Activated gamma-delta T cell treated with anti-CD3 and anti-CD28 coated beads, Interleukin-2, amount 50 U/mL, for 16 hours (primary cell): ENCODE data around the gene ATG3.
"Not testable (repeated sequence)": the region's sequence is repeated elsewhere in the genome, so short reads cannot be mapped to it uniquely, and the experiment has no call there.

Experiments used
- DNase-seq: peaks from one replicate; pipeline ENCODE4 v3.0.0-alpha.2; 2020; ENCODE audit warnings: low read depth

The ATG3 gene

DNA sequence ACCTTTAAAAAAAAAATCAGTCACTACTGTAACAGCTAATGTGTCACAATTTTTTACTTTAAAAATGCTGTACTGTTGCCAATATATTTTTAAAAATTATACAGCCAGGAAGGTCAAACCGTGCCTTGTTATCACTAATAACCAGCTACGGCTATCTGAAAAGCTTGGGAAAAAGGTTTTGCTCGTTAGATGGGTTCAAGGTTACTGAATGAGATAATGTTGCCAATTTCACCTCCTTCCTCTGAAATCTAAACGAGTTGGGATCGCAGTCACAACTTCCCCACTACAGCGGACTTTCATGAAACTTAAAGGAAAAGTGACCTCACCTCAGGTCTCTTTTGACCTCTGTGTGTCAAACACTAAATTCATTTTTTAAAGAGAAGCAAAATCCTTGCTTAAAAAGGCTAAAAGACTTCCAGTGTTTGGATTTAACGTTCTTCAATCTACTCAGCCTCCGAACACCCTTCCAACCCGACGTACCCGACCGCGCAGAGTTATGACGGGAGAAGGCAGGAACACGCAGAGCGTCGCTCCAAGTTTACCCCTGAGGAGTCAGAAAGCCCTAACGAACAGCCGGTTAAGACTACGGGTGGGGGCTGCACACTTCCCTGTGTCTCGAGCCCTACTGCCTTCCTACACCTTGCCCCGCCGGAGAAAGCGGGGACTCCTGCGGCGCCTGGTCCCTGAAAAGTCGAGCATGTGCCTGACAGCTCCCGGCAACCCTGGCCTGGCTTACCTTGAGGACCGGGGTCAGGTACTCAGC is 860 bp downstream of the ATG3 start:
- DNase-seq: peak; percentile 23

DNA sequence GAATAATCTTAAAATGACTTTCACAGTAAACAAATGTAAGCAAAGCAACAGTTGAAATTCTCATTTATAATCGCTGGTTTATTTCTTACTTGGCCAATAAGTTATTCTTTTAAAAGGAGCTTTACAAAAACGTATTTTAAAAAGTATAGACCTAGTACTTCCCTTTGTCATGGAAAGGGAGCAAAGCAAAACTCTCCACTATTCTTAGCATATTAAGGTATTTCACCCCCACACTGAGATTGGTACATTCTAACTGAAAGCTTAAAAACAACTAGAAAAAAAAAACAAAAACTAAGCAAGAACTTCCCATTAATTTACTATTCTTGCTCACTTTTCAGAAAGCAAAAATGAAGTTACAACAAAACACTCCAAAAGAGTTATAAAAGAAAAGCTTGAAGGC is 1.5 kb downstream of the ATG3 start:
- DNase-seq: no peak

DNA sequence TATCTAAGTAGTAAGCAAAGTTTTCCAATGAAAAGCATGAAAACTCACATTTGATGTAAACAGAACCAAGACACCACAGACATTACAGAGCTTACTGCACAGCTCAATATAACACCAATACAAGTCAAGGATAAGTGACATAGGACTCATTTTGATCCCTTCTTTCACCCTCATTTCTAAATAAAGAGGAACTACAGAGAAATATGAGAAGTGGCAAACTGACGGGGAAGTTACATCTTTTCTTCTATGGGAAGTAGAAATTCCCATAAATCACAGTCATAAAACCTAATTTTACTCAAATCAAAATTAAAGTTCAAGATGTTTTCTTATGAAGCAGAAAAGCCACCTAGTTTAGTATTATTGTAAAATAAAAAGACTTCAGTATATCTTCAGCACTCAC is 3.8 kb downstream of the ATG3 start:
- no peak for DNase-seq

DNA sequence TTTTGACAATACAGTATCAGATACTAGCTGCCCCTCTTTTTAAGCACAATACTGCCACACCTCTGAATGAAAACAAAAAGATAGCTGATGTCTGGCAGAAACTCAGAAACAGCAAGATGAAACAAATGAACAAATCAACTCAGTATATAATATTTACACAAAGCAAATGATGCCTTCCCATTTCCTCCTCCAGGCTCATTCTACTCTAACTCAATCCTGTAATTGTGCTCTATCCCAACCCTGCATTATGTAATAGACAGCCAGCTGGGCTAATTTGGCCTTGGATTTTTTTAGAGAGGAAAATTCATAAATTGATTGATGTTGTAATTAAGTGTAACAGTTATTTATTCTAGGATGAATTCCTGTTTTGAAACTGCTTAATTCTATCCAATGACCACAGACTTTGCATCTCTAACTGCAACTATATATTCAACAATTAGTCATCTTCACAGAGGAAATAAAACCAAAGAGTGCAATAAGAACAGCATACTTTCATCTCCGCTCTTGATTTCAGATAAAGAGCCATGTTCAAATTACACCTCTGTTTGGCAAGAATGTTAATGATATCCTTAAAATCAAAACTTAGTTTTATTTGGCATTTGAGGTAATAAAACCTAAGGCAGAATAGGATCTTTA is 6.1 kb downstream of the ATG3 start:
- no peak for DNase-seq

DNA sequence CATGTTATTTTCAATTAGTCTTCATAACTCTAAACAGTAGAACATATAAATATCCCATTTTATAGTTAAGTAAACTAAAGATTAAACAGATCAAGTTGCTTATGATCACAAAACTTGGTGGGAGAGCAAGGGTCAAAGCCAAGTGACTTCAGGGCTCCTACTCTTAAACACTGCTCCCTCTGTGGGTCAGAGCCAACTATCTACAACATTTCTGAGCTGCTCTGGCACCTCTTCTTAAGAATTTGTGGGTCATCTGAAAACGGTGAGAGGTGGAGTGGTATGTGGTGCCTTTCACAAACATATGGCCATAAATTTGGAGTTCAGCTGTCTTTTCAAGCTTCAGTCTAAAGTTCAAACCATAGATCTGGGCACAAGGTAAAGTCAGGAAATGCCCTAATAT is 10.9 kb downstream of the ATG3 start:
- no peak for DNase-seq

DNA sequence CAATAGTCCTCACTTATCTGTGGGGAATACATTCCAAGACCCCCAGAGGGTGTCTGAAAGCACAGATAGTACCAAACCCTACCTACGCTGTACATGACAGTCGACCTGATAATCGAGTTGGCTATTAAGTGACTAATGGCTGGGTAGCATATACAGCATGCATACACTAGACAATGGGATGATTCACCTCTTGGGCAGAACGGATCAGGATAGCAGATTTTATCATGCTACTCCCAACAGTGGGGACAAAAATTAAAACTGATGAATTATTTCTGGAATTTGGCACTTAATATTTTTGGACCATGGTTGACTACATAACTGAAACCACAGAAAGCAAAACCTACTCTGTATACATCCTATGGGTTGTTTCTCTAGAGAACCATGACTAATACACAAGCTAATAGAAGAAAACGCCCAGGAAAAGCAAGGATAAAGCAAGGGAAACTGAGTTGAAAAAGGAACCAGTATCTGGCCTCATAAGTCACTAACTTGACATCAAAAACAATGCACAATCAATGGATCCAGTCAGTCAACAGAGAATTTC is 15.5 kb downstream of the ATG3 start:
- no peak for DNase-seq

DNA sequence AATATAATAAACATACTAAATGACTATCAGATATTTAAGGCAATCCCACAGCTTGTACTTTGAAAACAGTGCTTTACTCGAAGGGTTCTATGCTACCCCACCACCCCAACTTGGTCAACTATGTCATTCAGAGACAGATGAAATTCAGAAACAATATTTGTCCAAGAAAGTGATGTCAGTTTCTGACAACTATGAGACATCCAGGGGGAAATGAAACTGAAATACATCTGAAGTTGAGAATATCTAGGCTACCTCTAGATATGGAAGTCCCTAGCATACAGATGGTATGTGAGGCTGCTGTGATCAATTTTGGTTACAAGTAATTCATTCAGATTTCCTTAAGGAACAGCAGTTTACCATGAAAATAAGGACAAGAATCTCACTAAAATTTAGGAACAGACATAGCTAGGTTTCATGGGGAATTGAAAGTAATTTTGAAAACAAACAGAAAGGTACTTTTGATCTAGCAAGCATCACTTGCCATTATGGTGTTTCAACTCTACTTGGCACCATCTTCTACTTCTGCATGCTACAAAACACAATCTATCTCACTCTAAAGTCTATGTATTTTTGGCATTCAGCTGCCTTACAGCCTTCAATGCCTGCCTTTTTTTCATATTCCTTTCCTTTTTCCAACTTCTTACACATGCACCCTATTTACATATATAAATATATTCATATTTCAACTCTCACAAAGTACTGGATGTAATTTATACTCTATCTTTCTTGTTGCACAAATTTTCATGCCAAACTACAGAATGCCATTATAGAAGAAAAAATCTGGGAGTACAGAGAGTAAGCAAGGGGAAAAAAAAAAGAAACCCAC is 21.7 kb downstream of the ATG3 start:
- DNase-seq: no peak

DNA sequence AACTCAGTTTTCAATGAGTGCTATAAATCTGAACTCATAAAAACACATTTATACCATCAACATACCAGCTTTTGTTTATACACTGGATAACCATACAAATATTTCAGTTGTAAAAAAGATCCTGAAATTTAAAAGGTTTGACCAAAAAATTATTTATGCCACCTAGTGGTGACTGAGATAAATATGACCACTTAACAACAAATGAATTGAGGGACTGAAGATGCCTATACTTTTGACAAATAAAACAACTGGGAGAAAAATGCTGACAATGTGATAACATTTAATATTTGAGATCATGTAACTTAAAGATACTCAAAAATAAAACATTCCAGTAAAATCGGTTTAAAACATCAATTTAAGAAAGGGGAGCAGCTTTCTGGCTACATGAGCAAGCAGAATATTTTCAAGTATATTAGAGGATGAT is 30.4 kb downstream of the ATG3 start:
- DNase-seq: no peak

DNA sequence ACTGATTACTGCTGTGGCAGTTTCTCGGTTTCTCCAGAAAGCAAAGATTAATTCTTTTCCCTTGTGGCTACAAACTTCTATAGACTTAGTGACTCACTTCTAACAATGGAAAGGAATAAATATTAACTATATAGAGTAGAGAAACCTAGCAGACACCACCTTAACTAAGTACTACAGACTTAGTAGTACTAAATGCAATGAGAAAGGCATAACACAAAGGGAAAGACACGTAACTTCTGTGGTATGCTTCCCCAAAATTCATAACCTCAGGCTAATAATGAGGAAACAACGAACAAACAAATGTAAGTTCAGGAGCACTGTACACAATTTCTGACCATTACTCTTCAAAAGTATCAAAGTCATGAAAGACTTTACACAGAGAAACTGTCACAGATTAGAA is 31.2 kb downstream of the ATG3 start:
- DNase-seq: no peak

DNA sequence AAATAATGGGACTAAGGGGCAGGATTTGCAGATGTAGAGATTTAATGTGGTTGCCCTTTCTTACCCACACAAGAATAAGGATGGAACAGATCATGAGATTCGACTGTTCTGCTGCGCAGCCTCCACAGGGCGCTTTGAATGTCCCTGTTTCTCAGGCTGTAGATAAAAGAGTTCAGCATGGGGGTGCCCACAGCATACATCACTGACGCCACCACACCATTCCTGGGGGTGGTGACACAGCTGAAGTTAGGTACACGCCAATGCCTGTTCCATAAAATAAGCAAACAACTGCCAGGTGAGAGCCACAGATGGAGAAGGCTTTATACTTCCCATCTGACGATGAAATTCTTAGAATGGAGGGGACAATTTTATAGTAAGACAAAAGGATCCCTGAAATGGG is 37.6 kb downstream of the ATG3 start:
- DNase-seq: not testable (repeated sequence)

DNA sequence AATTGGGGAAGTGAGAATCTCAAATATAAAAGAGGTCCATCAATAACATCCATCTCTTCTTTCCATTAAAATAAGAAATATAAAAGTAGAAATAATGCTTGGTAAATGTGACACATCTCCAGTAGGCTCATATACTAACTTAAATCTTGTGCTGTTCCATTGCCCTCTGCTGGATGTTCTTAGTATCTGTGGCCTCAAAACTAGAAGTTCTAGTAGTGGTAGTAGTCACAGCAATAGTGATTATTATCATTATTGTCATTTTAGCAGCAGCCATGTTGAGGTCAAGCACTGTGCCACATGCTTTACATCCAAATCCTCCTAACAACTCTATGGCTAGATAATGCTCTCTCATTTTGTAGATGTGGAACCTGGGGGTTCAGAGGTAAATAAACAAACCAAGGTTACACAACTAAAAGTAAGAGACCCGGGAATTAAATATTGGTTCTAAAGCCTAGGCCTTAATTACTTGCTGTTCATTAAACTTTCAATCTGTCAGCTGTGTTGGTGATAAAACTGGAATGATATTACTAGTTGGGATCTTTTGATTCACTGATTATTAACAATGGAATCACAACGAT is 42.2 kb downstream of the ATG3 start:
- DNase-seq: no peak

DNA sequence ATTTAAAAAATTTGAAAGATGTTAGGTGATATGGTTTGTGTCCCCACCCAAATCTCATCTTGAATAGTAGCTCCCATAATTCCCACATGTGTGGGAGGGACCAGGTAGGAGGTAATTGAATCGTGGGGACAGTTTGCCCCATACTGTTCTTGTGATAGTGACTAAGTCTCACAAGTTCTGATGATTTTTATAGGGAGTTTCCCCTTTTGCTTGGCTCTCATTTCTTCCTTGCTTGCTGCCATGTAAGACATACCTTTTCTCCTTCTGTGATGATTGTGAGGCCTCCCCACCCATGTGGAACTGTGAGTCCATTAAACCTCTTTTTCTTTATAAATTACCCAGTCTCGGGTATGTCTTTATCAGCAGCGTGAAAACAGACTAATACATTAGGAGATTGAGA is 42.8 kb downstream of the ATG3 start:
- not testable (repeated sequence) for DNase-seq

DNA sequence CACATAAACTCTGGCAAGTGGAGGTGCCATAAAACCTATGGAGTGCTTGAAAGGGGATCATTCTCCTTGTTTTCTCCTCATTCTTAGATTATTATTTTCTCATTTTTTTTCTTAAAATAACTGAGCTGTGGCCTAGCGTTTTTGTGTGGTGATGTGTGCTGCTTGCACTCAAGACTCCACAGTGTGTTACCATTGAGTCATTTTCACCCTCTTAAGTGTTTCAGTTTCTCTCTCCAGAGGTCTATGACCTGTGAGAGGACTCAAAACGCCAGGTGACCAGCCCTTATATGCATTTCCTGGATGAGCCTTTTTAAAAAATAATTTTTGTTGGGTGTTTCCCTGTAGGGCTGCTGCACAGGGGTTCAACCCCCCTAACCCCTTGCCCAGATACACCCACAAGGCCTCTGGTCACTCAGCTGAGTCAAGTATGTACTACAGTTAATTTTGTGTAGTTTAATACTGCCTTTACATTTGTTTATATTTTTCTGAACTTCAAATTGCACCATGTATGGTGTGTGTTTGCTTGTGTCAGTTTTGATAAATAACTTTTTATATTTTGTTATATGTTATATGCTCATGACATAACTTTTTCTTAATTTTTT is 47.1 kb downstream of the ATG3 start:
- no peak for DNase-seq

DNA sequence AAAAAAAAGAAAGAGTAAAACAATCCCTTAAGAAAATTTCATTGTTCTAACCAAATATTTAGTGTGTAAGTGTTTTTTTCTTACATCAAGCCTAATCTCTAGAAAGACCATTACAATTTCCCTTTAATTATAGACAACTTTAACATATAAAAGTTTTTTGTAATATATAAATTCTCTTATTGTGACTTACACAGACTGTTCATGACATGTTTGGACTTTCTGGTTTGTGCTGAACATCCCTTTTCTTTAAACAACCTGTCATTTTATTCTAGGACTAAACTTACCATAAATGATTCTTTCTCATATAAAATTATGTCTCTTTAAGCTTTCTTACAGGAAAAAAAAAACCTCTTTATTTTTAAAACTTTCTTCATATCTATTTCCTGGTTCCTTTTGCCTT is 49.4 kb downstream of the ATG3 start:
- no peak for DNase-seq

DNA sequence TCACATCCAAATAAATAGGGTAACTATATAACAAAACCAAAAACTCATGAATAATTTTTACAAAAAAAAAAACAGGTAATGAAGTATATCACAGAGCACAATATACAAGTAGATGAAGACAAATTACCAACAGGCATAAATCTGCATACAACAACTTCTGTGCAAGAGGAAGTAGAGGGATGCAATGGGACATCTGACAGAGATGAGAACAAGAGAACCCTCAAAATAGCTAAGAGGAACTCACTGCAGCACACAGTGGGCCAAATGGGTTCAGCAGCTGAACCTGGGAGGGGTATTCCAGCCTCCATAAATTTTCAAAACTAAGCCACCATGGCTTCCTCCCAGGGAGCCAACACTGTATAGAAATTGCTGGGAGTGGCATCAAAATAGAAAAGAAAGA is 52.9 kb downstream of the ATG3 start:
- no peak for DNase-seq

DNA sequence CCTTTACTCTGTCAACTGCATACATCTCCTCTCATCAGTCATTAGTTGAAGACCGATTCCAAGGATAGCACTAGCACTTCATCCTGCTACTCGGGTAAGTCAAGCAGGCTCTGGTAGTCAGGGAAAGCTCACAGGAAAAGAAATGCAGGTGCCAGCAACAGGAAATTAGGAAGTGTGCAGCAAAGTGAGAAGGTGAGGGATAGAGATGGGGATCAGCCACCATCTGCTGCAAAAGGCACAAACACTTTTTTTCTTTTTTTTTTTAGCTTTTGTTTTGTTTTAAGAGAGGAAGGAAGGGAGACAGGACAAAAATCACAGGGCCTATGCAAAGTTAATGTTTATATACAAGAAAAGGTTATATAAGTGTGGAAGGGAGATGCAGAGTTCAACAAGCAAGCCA is 53.5 kb downstream of the ATG3 start:
- DNase-seq: no peak

DNA sequence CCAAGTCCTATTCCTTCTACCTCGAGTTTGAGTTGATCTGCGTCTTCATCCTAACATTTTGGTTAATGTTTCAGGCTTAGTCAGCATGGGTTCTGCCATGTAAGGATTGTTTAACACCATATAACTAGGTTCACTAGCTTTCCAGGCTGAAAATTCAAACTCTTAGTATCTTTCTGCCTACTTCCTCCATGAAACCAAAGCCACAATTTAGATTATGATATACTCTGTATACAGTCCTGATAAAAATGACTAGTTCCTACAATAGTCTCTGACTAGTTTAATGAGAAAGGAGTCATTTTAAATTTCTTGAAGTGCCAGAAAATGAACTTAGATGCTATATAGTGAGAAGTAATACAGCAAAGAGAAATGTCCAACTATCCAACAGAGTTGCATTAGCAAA is 55.9 kb downstream of the ATG3 start:
- DNase-seq: no peak

DNA sequence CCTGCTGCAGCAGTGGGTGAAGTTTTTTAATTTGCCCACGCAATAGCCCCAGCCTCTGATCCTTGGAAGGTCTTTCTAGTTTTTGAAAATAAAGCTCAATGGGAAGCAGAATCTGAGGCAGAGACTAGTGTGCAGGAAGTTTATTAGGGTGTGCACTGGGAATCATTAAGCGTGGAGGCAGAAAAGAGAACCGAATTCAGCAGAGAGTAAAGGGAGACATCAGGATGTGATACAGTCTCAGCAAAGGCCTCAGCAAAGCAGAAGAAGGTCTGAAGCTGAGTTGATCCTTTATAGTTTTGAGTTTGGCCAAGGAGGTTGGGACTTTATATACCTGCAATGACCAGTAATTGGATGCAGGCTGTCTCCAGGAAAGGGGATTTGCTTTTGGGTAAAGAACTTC is 57.6 kb downstream of the ATG3 start:
- DNase-seq: no peak

DNA sequence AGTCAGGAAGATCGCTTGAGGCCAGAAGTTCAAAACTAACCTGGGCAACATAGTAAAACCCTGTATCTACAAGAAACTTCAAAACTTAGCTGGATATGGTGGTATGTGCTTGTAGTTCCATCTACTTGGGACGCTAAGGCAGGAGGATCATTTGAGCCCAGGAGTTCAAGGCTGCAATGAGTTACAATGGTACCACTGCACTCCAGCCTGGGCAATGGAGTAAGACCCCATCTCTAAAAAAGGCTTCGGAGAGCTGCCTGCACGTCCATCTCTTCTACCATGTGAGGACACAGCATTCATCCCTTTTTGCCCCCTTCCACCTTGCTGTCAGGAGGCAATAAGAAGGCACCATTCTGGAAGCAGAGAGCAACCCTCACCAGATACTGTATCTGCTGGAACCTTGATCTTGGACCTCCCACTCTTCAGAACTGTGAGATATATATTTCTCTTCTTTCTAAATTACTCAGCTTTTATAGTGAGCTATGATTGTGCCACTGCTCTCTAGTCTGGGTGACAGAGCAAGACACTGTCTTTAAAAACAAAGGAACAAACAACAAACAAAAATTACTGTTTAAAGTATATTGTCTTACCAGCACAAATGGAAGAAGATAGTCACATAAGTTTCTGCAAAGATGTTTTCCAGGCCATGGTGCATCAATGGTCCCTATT is 58.3 kb downstream of the ATG3 start:
- no peak for DNase-seq

DNA sequence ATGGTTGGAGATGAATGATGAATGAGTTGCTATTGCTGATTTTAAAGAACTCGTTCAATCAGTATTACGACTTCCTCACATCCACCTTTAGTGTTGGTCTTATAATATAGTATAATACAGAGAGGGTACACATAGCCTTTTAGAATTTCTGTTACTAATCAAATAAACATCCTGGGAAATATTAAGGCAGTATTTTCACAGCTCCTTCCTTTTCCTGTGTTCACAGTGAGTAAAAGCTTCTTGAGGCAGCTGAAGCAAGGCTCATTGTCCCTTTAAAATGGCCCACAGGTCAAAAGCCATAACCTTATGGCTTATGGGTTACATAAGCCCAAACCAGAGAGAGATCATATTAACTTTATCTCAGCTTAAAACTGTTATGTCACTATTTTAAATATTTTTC is 61.1 kb downstream of the ATG3 start:
- DNase-seq: no peak

DNA sequence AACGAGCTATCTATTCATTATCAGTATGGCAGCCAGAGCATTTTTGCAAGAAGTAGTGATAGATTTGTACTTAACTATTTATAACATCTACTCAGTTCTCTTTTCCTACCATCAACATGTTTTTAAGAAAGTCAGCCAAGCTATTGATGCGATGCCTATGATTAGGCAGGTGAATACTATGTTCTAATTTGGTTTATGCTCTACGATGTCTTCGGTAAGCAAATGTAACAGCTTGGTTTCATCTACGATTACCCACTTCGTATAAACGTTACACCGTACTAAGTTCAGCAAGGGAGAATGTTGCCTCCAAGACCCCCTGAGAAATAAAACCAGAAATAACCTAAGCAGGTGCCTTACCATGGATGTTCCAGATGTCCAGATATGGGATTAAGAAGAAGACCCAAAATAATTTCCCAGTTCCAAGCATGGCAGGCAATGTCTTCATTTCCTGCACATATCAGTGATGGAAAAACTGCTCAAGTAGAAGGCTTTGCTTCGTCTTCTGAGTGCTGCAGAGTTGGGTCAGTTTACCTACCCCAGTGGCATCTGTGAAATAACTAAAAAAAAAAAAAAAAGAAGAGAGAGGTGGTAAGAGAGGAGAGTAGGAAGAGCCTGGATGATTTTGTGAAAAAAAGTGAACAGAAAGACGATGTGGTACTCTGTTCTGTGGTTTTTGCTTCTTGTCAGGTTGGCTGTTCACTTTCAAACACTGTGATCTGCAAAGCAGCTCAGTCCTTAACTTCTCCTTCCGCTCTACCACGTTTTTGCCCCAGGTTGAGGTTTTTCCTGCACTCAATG is 62.6 kb downstream of the ATG3 start, which contains the start of gene BTLA:
TSS of gene BTLA (minus strand) at position 559 of the 798 bp plus-strand sequence. CDS start at position 445, 114 bp downstream.
- DNase-seq: no peak
